SK-N-SH treated with all-trans-retinoic acid at 6 μM for 48 hours (cell line): Measurements from ENCODE around the gene TF.

Experiments used
- SNAI2 ChIP-seq: fragments of 250-450 bp; sonication (Bioruptor Pico); IDR thresholded peaks from 2 replicates; pipeline ENCODE4 v1.5.0; 2020; ENCODE audit warnings: mild to moderate bottlenecking, moderate library complexity
- ZFP30 ChIP-seq: fragments of 450-650 bp; formaldehyde crosslinking; IDR thresholded peaks from 2 replicates; pipeline ENCODE4 v1.5.0; 2022; ENCODE audit warnings: mild to moderate bottlenecking, moderate library complexity

- TF ChIP-seq ZFP30 (CRISPR knock-in tag) (no peak), SNAI2 (CRISPR knock-in tag) (no peak)
These were observed 23.3 kb downstream of the TF start for GRCh38 chr3:133769536-133769935.
